CD14-positive monocyte (primary cell): Measurements from ENCODE around the gene CDH4. TPM values are rescaled to one million over a fixed set of nuclear protein-coding genes. Genes with fewer than 3 reads are reported as not detected.

Experiments used
- DNase-seq, 3 donors: peaks; one replicate each; pipeline ENCODE4 v3.0.0-alpha.2; 2011 to 2022
- H2AFZ ChIP-seq: 2 replicates; pipeline ENCODE4 v1.6.0; 2012; ENCODE audit warnings: mild to moderate bottlenecking, low read depth, low read length, inconsistent platforms; ENCODE audit not compliant: insufficient read depth, poor library complexity, severe bottlenecking
- H3K27ac ChIP-seq, 2 donors: 1 replicate in 1 of 2; 2 replicates in 1 of 2; pipeline ENCODE4 v1.5.1; 2012 to 2013; ENCODE audit warnings: low read length in 2 of 2, control low read depth in 1 of 2, inconsistent platforms in 1 of 2, low read depth in 1 of 2, mild to moderate bottlenecking in 1 of 2
- H3K27me3 ChIP-seq, 2 donors: one replicate each; pipeline versions ENCODE4 v1.6.0 to v1.6.1; 2011 to 2013; ENCODE audit warnings: low read length in 2 of 2; ENCODE audit not compliant: control insufficient read depth in 2 of 2, insufficient read depth in 2 of 2
- H3K36me3 ChIP-seq, 2 donors: replicated peaks in 1 of 2; 1 replicate in 1 of 2; 2 replicates in 1 of 2; pipeline versions ENCODE4 v1.5.1 to v1.6.1; 2012 to 2013; ENCODE audit warnings: low read length in 2 of 2, control low read depth in 1 of 2, inconsistent platforms in 1 of 2, mild to moderate bottlenecking in 1 of 2; ENCODE audit not compliant: insufficient read depth in 2 of 2, control insufficient read depth in 1 of 2
- H3K4me1 ChIP-seq, 2 donors: 1 replicate in 1 of 2; 2 replicates in 1 of 2; pipeline versions ENCODE4 v1.5.1 to v1.6.1; 2012 to 2013; ENCODE audit warnings: low read length in 2 of 2, control low read depth in 1 of 2, inconsistent platforms in 1 of 2, mild to moderate bottlenecking in 1 of 2, moderate library complexity in 1 of 2; ENCODE audit not compliant: insufficient read depth in 2 of 2, control insufficient read depth in 1 of 2
- H3K4me2 ChIP-seq: replicated peaks from 2 replicates; pipeline ENCODE3; 2012; ENCODE audit warnings: low read length, moderate library complexity, mild to moderate bottlenecking; ENCODE audit not compliant: poor library complexity, severe bottlenecking; ENCODE audit errors: extremely low read depth
- H3K4me3 ChIP-seq, 3 experiments: fragments of 200-600 bp in 1 of 3; sonication (generic) in 1 of 3; replicated peaks in 1 of 3; 1 replicate in 2 of 3; 2 replicates in 1 of 3; pipeline ENCODE4 v1.5.1; 2011 to 2013; ENCODE audit warnings: low read length in 3 of 3, mild to moderate bottlenecking in 3 of 3, control low read depth in 2 of 3, low read depth in 2 of 3, inconsistent platforms in 1 of 3, moderate library complexity in 1 of 3
- H3K79me2 ChIP-seq: 2 replicates; pipeline ENCODE4 v1.6.0; 2012; ENCODE audit warnings: mild to moderate bottlenecking, control low read depth, inconsistent platforms, low read length, moderate library complexity; ENCODE audit not compliant: insufficient read depth
- H3K9ac ChIP-seq: 2 replicates; pipeline ENCODE4 v1.6.0; 2017; ENCODE audit warnings: low read length, mild to moderate bottlenecking; ENCODE audit not compliant: insufficient read depth, poor library complexity, severe bottlenecking
- H3K9me3 ChIP-seq, 2 donors: replicated peaks in 1 of 2; 1 replicate in 1 of 2; 2 replicates in 1 of 2; pipeline versions ENCODE4 v1.5.1 to v1.6.1; 2012 to 2013; ENCODE audit warnings: low read length in 2 of 2, control low read depth in 1 of 2; ENCODE audit not compliant: control insufficient read depth in 1 of 2, insufficient read depth in 1 of 2
- H4K20me1 ChIP-seq: 2 replicates; pipeline ENCODE4 v1.6.0; 2012; ENCODE audit warnings: mild to moderate bottlenecking, low read length, control low read depth, moderate library complexity; ENCODE audit not compliant: insufficient read depth
- H3K27ac Mint-ChIP-seq, 7 donors: one replicate each; pipeline ENCODE4 v1.8.0; 2020; ENCODE audit warnings: mild to moderate bottlenecking in 7 of 7, mixed read lengths in 7 of 7, moderate library complexity in 6 of 7, inconsistent platforms in 2 of 7
- H3K27me3 Mint-ChIP-seq, 3 donors: one replicate each; pipeline ENCODE4 v1.8.0; 2021 to 2022; ENCODE audit warnings: low read depth in 3 of 3, mild to moderate bottlenecking in 3 of 3, mixed read lengths in 3 of 3, moderate library complexity in 3 of 3, inconsistent platforms in 1 of 3
- H3K36me3 Mint-ChIP-seq, 2 donors: one replicate each; pipeline ENCODE4 v1.8.0; 2020; ENCODE audit warnings: mixed read lengths in 2 of 2, inconsistent platforms in 1 of 2, mild to moderate bottlenecking in 1 of 2
- H3K4me1 Mint-ChIP-seq: one replicate; pipeline ENCODE4 v1.8.0; 2020; ENCODE audit warnings: mild to moderate bottlenecking, mixed read lengths
- H3K4me3 Mint-ChIP-seq, 2 donors: one replicate each; pipeline ENCODE4 v1.8.0; 2020; ENCODE audit warnings: mild to moderate bottlenecking in 2 of 2, mixed read lengths in 2 of 2, moderate library complexity in 1 of 2
- H3K9me3 Mint-ChIP-seq, 7 donors: one replicate each; pipeline ENCODE4 v1.8.0; 2020 to 2022; ENCODE audit warnings: mixed read lengths in 7 of 7, mild to moderate bottlenecking in 6 of 7, moderate library complexity in 6 of 7, inconsistent platforms in 2 of 7
- CTCF ChIP-seq: fragments of 200-600 bp; IDR thresholded peaks from one replicate; pipeline ENCODE4 v1.8.0; 2022; ENCODE audit warnings: antibody characterized with exemption, mild to moderate bottlenecking
- WGBS: methylation state at CpG from one replicate; pipeline ENCODE4 v1.1.5; 2013; ENCODE audit warnings: missing lambda C conversion rate; ENCODE audit not compliant: insufficient coverage; 5-methylcytosine and 5-hydroxymethylcytosine counted together
- intact Hi-C, 2 donors: fragments of 100-400 bp; cut with micrococcal nuclease; formaldehyde crosslinking; loops; one replicate each; pipeline versions ENCODE4 v1.15.0 to v1.15.1; 2023
- polyA plus RNA-seq, 3 donors: library from polyadenylated mRNA; depleted of rRNA in 1 of 3; unstranded in 2 of 3; stranded (reverse) in 1 of 3; fragments of 300-500 nt in 2 of 3; fragments of >200 nt in 1 of 3; fragmentation: Illumina TruSeq in 2 of 3; gene quantifications; 1 replicate in 2 of 3; 2 replicates in 1 of 3; pipeline ENCODE4 v1.2.3, GENCODE V29; 2012 to 2021

Gene CDH4
- polyA plus RNA-seq, 3 donors, result not detected

- DNase-seq, result no peak
- Histone ChIP-seq H3K79me2 (no peaks in the 10 kb centered on the region), H3K27ac (no peak overlapping the region), H3K4me3 (no peak overlapping the region), H3K36me3 (no peaks in the 10 kb centered on the region), H3K4me1 (no peaks in the 10 kb centered on the region), H3K9ac (no peak overlapping the region), H3K9me3 (no peaks in the 10 kb centered on the region), H2AFZ (no peak overlapping the region), H3K27me3 (no peaks in the 10 kb centered on the region), H4K20me1 (no peaks in the 10 kb centered on the region), H3K4me2 (no peak overlapping the region)
- peaks cover 3 to 5% (median 3%) of the 10 kb centered on the region in 3 donors for H3K27me3 Mint-ChIP-seq
- no peak overlapping the region for H3K4me3 Mint-ChIP-seq
- H3K27ac Mint-ChIP-seq, result no peak overlapping the region
- 97% methylated on average over 6 of the region's 10 CpGs for WGBS
- H3K36me3 Mint-ChIP-seq, result no peaks in the 10 kb centered on the region
- intact Hi-C loops, result no loop called here
- no peak for TF ChIP-seq CTCF
- no peaks in the 10 kb centered on the region for H3K4me1 Mint-ChIP-seq
- H3K9me3 Mint-ChIP-seq, result peaks cover 0 to 2% (median 0%) of the 10 kb centered on the region in 7 donors
These were observed 28.9 kb upstream of the CDH4 start for GRCh38 chr20:61223121-61223520.

GRCh38 chr20:61230166-61230565 lies 21.9 kb upstream of the CDH4 start:
- intact Hi-C loops, result no loop called here
- DNase-seq, result no peak
- Histone ChIP-seq H3K36me3 (no peaks in the 10 kb centered on the region), H3K27me3 (no peaks in the 10 kb centered on the region), H3K4me2 (no peak overlapping the region), H3K27ac (no peak overlapping the region), H3K79me2 (no peaks in the 10 kb centered on the region), H2AFZ (no peak overlapping the region), H3K9ac (no peak overlapping the region), H3K4me3 (no peak overlapping the region), H4K20me1 (no peaks in the 10 kb centered on the region), H3K4me1 (no peaks in the 10 kb centered on the region), H3K9me3 (peaks cover 3 to 18% of the 10 kb centered on the region in 2 donors)
- WGBS, result 83% methylated on average over 7 of the region's 9 CpGs
- Mint-ChIP-seq H3K27ac (no peak overlapping the region), H3K36me3 (no peaks in the 10 kb centered on the region), H3K4me3 (no peak overlapping the region), H3K9me3 (peaks cover 0 to 14% (median 5%) of the 10 kb centered on the region in 7 donors), H3K4me1 (peaks cover 2% of the 10 kb centered on the region), H3K27me3 (peaks cover 5 to 8% (median 7%) of the 10 kb centered on the region in 3 donors)
- no peak for TF ChIP-seq CTCF
